ENCODE measurements around the gene TPCN1. TPM values are rescaled to one million over a fixed set of nuclear protein-coding genes. Genes with fewer than 3 reads are reported as not detected.

Gene TPCN1
- total and polyA plus RNA-seq, 2 donors (not counting 1 experiment from before 2014, with no cell fraction given) = 17.2 to 17.8 TPM

- no peaks in the 10 kb centered on the region for H3K4me1 ChIP-seq (ENCODE audit: control insufficient read depth, extremely low read depth, insufficient read depth, low read length)
- no peaks in the 10 kb centered on the region for H3K9me3 ChIP-seq (ENCODE audit: control insufficient read depth, insufficient read depth, low read depth, low read length)
- no peak overlapping the region for H3K9ac ChIP-seq (ENCODE audit: insufficient read depth, low read length)
- no peak overlapping the region for H3K4me2 ChIP-seq (ENCODE audit: extremely low read depth, insufficient read depth, low read length)
- TF ChIP-seq EZH2 (IDR thresholded peaks at IDR 0.05; ENCODE audit: low read length, missing control alignments) (no peak), CTCF (conservative IDR thresholded peaks at IDR 0.05 in 1 of 2, IDR thresholded peaks at IDR 0.05 in 1 of 2; ENCODE audit: low read depth in 1 of 2, low read length in 2 of 2) (no peak)
- no peak overlapping the region for H3K4me3 ChIP-seq (replicated peaks in 1 of 4; ENCODE audit: control extremely low read depth in 1 of 4, insufficient read depth in 1 of 4, low read depth in 3 of 4, low read length in 4 of 4)
- H3K79me2 ChIP-seq (ENCODE audit: control insufficient read depth, insufficient read depth, low read length) = no peaks in the 10 kb centered on the region
- no peak overlapping the region for H2AFZ ChIP-seq (ENCODE audit: low read length)
- no peaks in the 10 kb centered on the region for H3K27me3 ChIP-seq (ENCODE audit: control insufficient read depth, insufficient read depth, low read length)
- H3K27ac ChIP-seq (ENCODE audit: insufficient read depth, low read length) = no peak overlapping the region
- no peaks in the 10 kb centered on the region for H3K36me3 ChIP-seq (ENCODE audit: control insufficient read depth, insufficient read depth, low read length)
- no peaks in the 10 kb centered on the region for H4K20me1 ChIP-seq (ENCODE audit: control insufficient read depth, extremely low read depth, insufficient read depth, low read length)
- DNase-seq (ENCODE audit: low read depth in 2 of 2) = no peak
Observed at GRCh38 chr12:113347892-113348291, 126.6 kb downstream of the TPCN1 start.

Other genes with a start within 250 kb of the TPCN1 start
- 2.3 and 3.1 TPM in 2 replicates for gene OAS2, start 242.9 kb upstream of the TPCN1 start, total RNA-seq
- gene OAS2, start 242.9 kb upstream of the TPCN1 start, polyA plus RNA-seq = 1.5 and 2.2 TPM in 2 replicates
- gene DTX1, start 164.7 kb upstream of the TPCN1 start, total RNA-seq = 0.26 TPM in 1 of 2 replicates, not detected in the other
- not detected in 2 replicates for gene DTX1, start 164.7 kb upstream of the TPCN1 start, polyA plus RNA-seq
- not detected in 2 replicates for gene RASAL1, start 85.7 kb upstream of the TPCN1 start, total RNA-seq
- not detected in 2 replicates for gene RASAL1, start 85.7 kb upstream of the TPCN1 start, polyA plus RNA-seq
- gene CFAP73, start 71.7 kb upstream of the TPCN1 start, total RNA-seq = not detected in 2 replicates
- gene CFAP73, start 71.7 kb upstream of the TPCN1 start, polyA plus RNA-seq = not detected in 2 replicates
- 23.6 and 25.9 TPM in 2 replicates for gene DDX54, start 36.0 kb upstream of the TPCN1 start, total RNA-seq
- 20.5 and 33.7 TPM in 2 replicates for gene DDX54, start 36.0 kb upstream of the TPCN1 start, polyA plus RNA-seq
- gene RITA1, start 35.7 kb upstream of the TPCN1 start, total RNA-seq = 11.6 and 11.8 TPM in 2 replicates
- 7.4 and 8.7 TPM in 2 replicates for gene RITA1, start 35.7 kb upstream of the TPCN1 start, polyA plus RNA-seq
- gene SLC8B1, start 113.6 kb downstream of the TPCN1 start, total RNA-seq = 14.6 and 16.8 TPM in 2 replicates
- 10.4 and 16.7 TPM in 2 replicates for gene SLC8B1, start 113.6 kb downstream of the TPCN1 start, polyA plus RNA-seq
- gene PLBD2, start 137.1 kb downstream of the TPCN1 start, total RNA-seq = 28.2 and 35.5 TPM in 2 replicates
- 11.7 and 11.9 TPM in 2 replicates for gene PLBD2, start 137.1 kb downstream of the TPCN1 start, polyA plus RNA-seq
- not detected in 2 replicates for gene SDS, start 182.4 kb downstream of the TPCN1 start, total RNA-seq
- not detected in 2 replicates for gene SDS, start 182.4 kb downstream of the TPCN1 start, polyA plus RNA-seq
- gene SDSL, start 200.9 kb downstream of the TPCN1 start, total RNA-seq = 10.0 and 12.4 TPM in 2 replicates
- gene SDSL, start 200.9 kb downstream of the TPCN1 start, polyA plus RNA-seq = 5.1 and 5.6 TPM in 2 replicates